Measurements from ENCODE around the gene BTNL9.
"Not testable (repeated sequence)": the region's sequence is repeated elsewhere in the genome, so short reads cannot be mapped to it uniquely, and the experiment has no call there.

BTNL9 gene

DNA sequence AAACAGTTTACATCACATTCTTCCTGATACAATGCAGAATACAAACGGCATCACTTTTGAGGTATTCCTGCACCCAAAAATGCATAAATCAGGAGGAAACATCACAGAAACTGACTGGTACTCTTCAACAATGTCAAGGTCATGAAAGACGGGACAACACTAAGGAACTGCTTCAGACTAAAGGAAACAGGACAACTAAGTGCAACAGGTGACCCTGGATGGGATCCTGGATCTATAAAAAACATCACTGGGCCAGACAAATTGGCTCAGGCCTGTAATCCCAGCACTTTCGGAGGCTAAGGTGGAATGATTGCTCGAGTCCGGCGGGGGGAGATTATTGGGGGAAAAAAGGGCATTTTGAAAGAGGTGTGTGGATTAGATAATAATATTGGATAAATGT, 22.6 kb downstream of the BTNL9 start:
- no peak for DNase-seq

GRCh38 chr5:181063514-181063913, 23.4 kb downstream of the BTNL9 start:
- DNase-seq: no peak

GRCh38 chr5:181064987-181065386, 24.9 kb downstream of the BTNL9 start:
- DNase-seq: no peak

DNA sequence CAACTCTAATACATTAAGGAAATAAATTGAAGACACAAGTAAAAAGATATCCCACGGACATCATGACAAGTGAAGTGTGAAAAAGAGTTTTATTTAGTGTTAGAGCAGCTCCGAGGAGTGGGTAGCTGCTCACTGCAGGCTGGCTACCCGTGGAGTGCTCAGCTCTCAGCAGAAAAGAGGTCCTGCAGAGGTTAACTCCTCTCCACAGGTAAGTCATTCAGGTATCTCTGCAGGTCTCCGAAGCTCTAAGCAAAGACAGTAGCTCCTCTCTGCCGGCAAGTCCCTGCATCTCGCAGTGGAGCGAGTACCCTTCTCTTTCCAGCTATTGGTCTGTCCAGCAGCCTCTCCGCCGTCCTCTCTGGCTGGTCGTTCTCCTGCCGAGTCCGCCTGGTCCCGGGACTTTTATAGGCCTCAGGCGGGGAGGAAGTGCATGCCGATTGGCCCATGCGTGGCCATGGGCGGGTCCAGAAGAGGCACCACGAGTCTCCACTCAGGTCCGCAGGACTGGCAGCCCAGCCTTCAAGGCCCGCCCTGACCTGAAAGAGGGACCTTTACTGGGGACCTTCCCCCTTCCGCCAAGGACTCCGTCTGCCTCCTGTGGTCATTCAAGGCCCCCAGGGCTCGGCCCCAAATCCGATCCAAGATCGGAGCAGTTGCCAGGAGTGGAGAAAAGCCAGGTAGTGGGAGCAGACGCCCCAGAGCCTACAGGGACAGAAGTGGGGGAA, 29.9 kb downstream of the BTNL9 start:
- no peak for DNase-seq

- DNase-seq: no peak
Observed at GRCh38 chr5:181070523-181070922, 30.5 kb downstream of the BTNL9 start.

DNA sequence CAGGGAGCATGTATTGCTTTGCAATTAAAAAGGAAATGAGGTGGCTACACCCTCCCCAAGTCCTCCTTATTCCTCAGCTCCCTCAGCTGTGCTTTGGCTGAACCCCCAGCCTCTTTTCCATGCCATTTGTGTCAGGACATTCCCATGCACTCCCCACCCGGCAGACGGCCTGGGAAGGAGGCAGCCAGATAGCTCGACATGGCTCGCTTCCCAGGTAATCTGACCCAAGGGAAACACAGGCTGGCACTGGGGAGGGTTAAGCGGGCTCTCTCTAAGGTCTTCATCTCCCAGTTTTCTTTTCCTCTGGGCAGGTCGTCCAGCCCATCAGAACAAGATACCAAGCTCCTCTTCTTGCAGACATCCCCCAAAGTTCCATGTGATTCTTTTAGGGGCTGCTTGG, 31.2 kb downstream of the BTNL9 start:
- DNase-seq: no peak

GRCh38 chr5:181076920-181077319, 36.9 kb downstream of the BTNL9 start:
- DNase-seq: no peak

DNA sequence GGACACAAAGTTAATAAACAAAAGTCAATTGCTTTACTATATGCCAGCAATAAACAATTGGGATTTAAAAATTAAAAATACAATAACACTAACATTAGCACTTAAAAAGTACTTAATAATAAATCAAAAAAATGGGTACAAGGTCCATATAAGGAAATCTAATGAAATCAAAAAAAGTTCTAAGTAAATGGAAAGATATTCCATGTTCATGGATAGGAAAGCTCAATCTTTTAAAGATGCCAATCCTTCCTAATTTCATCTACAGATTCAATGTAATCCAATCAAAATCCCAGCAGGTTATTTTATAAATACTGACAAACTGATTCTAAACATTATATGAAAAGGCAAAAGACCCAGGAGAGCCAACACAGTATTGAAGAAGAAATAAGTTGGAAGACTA, 41.9 kb downstream of the BTNL9 start:
- DNase-seq: no peak

- DNase-seq: no peak
Observed at GRCh38 chr5:181084621-181085195, 44.6 kb downstream of the BTNL9 start.

GRCh38 chr5:181086026-181086883, 46.2 kb downstream of the BTNL9 start:
- DNase-seq: no peak

DNA sequence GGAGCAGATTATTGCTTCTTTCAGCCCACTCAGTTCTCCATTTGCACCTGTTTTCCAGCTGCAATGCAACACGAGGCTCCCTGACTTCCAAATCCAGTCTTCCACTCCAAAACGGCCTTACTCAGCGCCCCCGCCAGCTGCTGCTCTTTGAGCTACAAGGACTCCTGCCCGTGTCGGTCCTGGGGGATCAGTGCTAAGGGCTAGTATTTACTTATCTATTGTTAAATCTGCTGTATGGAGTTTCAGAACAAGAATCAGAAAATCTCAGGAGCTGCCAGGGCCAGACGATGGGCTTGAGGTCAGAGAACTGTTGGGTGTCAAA, 46.8 kb downstream of the BTNL9 start:
- DNase-seq: no peak

GRCh38 chr5:181087309-181087708, 47.2 kb downstream of the BTNL9 start:
- DNase-seq: no peak

GRCh38 chr5:181088289-181088688, 48.2 kb downstream of the BTNL9 start:
- no peak for DNase-seq

GRCh38 chr5:181092428-181092827, 52.4 kb downstream of the BTNL9 start:
- no peak for DNase-seq

GRCh38 chr5:181095162-181095561, 55.1 kb downstream of the BTNL9 start:
- DNase-seq: not testable (repeated sequence)

DNA sequence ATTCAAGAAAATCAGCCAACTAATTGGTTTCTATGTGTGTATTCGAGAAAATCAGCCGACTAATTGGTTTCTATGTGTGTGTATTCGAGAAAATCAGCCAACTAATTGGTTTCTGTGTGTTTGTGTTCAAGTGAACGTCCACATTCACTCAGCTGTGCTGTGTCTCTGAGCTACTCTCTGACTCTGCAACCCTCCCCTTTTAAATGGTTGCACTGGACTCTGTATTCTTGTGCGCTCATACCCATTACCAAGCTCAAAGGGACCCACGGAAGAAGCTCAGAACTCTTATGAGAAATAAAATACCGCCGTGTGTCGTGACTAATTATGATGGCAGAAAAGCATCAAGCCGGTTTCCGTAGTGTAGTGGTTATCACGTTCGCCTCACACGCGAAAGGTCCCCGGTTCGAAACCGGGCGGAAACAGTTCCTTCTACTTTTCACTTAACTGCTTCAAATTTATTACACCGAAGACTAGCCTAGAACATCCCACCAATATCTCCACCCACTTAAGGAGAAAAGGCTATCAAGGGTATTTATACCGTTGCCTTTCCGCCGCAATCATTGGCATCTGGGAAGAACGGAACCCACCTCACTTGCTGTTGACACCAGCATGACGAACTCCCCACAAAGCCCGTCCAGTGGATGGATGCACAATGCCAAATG, 56.8 kb downstream of the BTNL9 start:
- not testable (repeated sequence) for DNase-seq

DNA sequence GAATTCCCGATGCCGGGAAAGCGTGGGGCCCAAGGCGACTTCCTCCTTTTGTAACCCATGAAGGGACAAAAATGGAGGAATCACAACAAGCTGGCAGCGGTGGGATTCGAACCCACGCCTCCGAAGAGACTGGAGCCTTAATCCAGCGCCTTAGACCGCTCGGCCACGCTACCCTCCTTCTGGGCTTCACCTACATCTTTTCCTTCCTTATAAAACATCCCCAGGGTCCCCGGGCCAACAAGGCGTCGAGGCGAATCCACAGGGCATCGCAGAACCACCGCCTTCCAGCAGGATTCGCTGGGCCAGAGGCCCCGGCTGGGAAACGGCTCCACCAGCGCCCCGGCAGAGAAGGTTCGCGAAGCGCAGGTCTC, 57.3 kb downstream of the BTNL9 start:
- not testable (repeated sequence) for DNase-seq

GRCh38 chr5:181097759-181098491, 57.9 kb downstream of the BTNL9 start:
- DNase-seq: not testable (repeated sequence)

- no peak for DNase-seq
Observed at GRCh38 chr5:181098762-181099601, 58.9 kb downstream of the BTNL9 start.

DNA sequence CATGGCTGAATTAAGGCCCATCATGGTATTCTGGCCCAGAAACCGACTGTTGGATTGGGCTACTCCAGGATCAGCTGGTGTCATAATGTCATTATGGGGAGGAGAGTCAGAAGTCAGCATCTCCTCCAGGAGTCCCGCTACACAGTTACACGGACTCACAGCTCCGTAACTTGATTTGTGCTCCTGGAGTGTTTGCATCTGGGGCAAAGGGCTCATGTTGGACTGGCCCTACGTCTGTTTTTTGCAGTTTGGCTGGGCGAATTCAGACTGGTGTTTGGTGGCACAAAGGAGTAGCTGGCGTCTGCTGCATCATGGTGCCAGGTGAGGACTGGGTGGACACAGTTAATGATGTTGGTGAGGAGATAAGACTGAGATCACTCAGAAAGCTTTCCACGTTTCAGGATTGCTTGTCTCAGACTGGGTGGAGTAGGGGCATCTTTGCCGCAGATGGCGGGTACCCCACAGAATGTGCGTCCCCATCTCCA, 59.6 kb downstream of the BTNL9 start:
- DNase-seq: no peak

- DNase-seq: no peak
Observed at GRCh38 chr5:181100121-181100875, 60.2 kb downstream of the BTNL9 start.

All from NCI-H1694 treated with DMSO at 0.1 percent for 48 hours (cell line).